ENCODE measurements around the gene C1orf94. TPM values are rescaled to one million over a fixed set of nuclear protein-coding genes. Genes with fewer than 3 reads are reported as not detected.

The C1orf94 gene
- total and polyA plus RNA-seq, 2 of the 8 experiments (the other 6 are each of a cell fraction or from before 2014, with no cell fraction given): 5.8 to 12.5 TPM

GRCh38 chr1:34188418-34188817 is 11.7 kb downstream of the C1orf94 start:
- H3K27ac ChIP-seq (ENCODE audit: low read depth, low read length): no peak overlapping the region
- peaks cover 2% of the 10 kb centered on the region for H3K23me2 ChIP-seq (ENCODE audit: low read depth, low read length)
- DNase-seq (ENCODE audit: low read depth in 1 of 2, low spot score in 2 of 2) (peak in 1 of 2 experiments; percentile 61), FAIRE-seq (peak; percentile 92)
- peaks cover 0 to 3% of the 10 kb centered on the region in 2 experiments for H4K20me1 ChIP-seq (replicated peaks in 1 of 2; ENCODE audit: control insufficient read depth in 1 of 2, insufficient read depth in 2 of 2, low read length in 2 of 2)
- no peak overlapping the region for H4K5ac ChIP-seq (ENCODE audit: insufficient read length, low read depth, low read length)
- peak overlapping the region; percentile 53; the same call in 1 of the 2 replicates for H2BK5ac ChIP-seq (ENCODE audit: low read depth, low read length)
- H2BK12ac ChIP-seq (ENCODE audit: low read depth, low read length): no peak overlapping the region
- H3K4me1 ChIP-seq (replicated peaks in 1 of 4; ENCODE audit: control insufficient read depth in 3 of 4, insufficient read depth in 4 of 4, low read length in 3 of 4): peaks cover 11 to 21% (median 18%) of the 10 kb centered on the region in 4 experiments
- H2AFZ ChIP-seq (ENCODE audit: low read length): no peak overlapping the region
- 0 out of 8 replicates have a peak, but pooled peaks cover 0 to 6% (median 0%) of the 10 kb centered on the region in 4 experiments for H3K36me3 ChIP-seq (ENCODE audit: control insufficient read depth in 2 of 4, insufficient read depth in 4 of 4, low read length in 3 of 4)
- no peak overlapping the region for H3K14ac ChIP-seq (ENCODE audit: insufficient read length)
- no peak overlapping the region for H2BK20ac ChIP-seq (ENCODE audit: low read length)
- no peak overlapping the region for H4K8ac ChIP-seq (ENCODE audit: extremely low read depth, insufficient read depth, low read length)
- no peaks in the 10 kb centered on the region for H3K79me2 ChIP-seq (ENCODE audit: control insufficient read depth in 1 of 2, insufficient read depth in 2 of 2, low read length in 2 of 2)
- H3K9me3 ChIP-seq (ENCODE audit: insufficient read depth in 2 of 2, low read depth in 1 of 2, low read length in 1 of 2): peaks cover 11 to 13% of the 10 kb centered on the region in 2 experiments
- POLR2A ChIA-PET (ENCODE audit: partially characterized antibody): interaction anchor here (0.7 to 3.5 kb wide), 5 partner anchors 9 to 52 kb away, joined by 3 to 15 read pairs (median 3); partner anchors contain the start of gene C1orf94
- no peak overlapping the region for H3K23ac ChIP-seq (ENCODE audit: insufficient read length)
- H4K91ac ChIP-seq (replicated peaks; ENCODE audit: insufficient read length, low read length): no peak overlapping the region
- no peak overlapping the region for H2BK15ac ChIP-seq (ENCODE audit: low read length)
- peak overlapping the region in 1 of 4 experiments; percentile 27; a peak in 1 of 8 replicates for H3K4me3 ChIP-seq (ENCODE audit: extremely low read depth in 1 of 4, insufficient read depth in 2 of 4, low read depth in 3 of 4, low read length in 4 of 4)
- WGBS, 2 experiments (ENCODE audit: extremely low coverage in 1 of 2, insufficient coverage in 1 of 2, insufficient read length in 1 of 2, insufficient replicate concordance in 2 of 2, low coverage in 1 of 2, low lambda C conversion rate in 2 of 2, missing lambda C conversion rate in 1 of 2): 7% methylated on average over 8 of the region's 8 CpGs; no CpG with 5 or more reads in 1 of the 2 experiments
- H3K18ac ChIP-seq (ENCODE audit: extremely low read depth, low read length): peak overlapping the region; percentile 57; the same call in 1 of the 2 replicates
- no peak overlapping the region for H2AK5ac ChIP-seq (ENCODE audit: low read depth, low read length)
- peak overlapping the region; percentile 39 to 75; a peak in 3 of 4 replicates for H3K4me2 ChIP-seq (ENCODE audit: insufficient read depth in 1 of 2, low read depth in 2 of 2, low read length in 2 of 2)
- 0 out of 7 replicates have a peak overlapping the region, but pooled peaks of 1 of the 4 experiments have one; percentile 29 for H3K9ac ChIP-seq (replicated peaks in 1 of 4; ENCODE audit: extremely low read depth in 1 of 4, low read depth in 3 of 4, low read length in 3 of 4)
- no peak overlapping the region for H3K56ac ChIP-seq (replicated peaks; ENCODE audit: insufficient read length, low read depth, low read length)
- CTCF ChIA-PET (ENCODE audit: partially characterized antibody): interaction anchor here (0.7 to 2.9 kb wide), 4 partner anchors 10 to 145 kb away, joined by 3 to 14 read pairs (median 3); no protein-coding TSS in a partner anchor
- H3K4ac ChIP-seq (replicated peaks; ENCODE audit: insufficient read length, low read depth, low read length): no peak overlapping the region
- no peaks in the 10 kb centered on the region for H3K79me1 ChIP-seq (ENCODE audit: low read depth, low read length)
- H3K27me3 ChIP-seq (replicated peaks in 1 of 4; ENCODE audit: control insufficient read depth in 3 of 4, extremely low read depth in 1 of 4, insufficient read depth in 3 of 4, low read length in 3 of 4): peaks cover 0 to 4% (median 2%) of the 10 kb centered on the region in 4 experiments; a peak in 3 of 7 replicates
- no peak overlapping the region for H2BK120ac ChIP-seq (replicated peaks; ENCODE audit: low read depth, low read length)
- peak; percentile 70 for TF ChIP-seq CTBP2 (IDR thresholded peaks at IDR 0.05; ENCODE audit: borderline replicate concordance, insufficient read depth, insufficient read length, low read length)
- peak; percentile 47; the same call in 1 of the 2 replicates for TF ChIP-seq SP1 (IDR thresholded peaks at IDR 0.05; ENCODE audit: low read depth, low read length)
- 0 out of 2 replicates have a peak, but pooled peaks have one; percentile 2 for TF ChIP-seq POU5F1 (IDR thresholded peaks at IDR 0.05; ENCODE audit: low read depth, low read length)
- peak; percentile 46; the same call in 1 of the 2 replicates for TF ChIP-seq MAX (IDR thresholded peaks at IDR 0.05)
- 0 out of 2 replicates have a peak, but pooled peaks have one; percentile 40 for TF ChIP-seq TCF12 (IDR thresholded peaks at IDR 0.05; ENCODE audit: low read depth, low read length)
- TF ChIP-seq SIN3A (conservative IDR thresholded peaks at IDR 0.05 in 1 of 2, IDR thresholded peaks at IDR 0.05 in 1 of 2; ENCODE audit: low read depth in 1 of 2, low read length in 2 of 2): no peak
- 0 out of 2 replicates have a peak, but pooled peaks have one; percentile 21 for TF ChIP-seq ATF2 (IDR thresholded peaks at IDR 0.05; ENCODE audit: low read length)
- peak; percentile 1 for TF ChIP-seq KDM4A (IDR thresholded peaks at IDR 0.05; ENCODE audit: low read depth, low read length, severe bottlenecking)
- TF ChIP-seq SUZ12 (IDR thresholded peaks at IDR 0.05; ENCODE audit: low read length): no peak

Measured in H1 (cell line).